ENCODE data around the gene BPIFB2. TPM values are rescaled to one million over a fixed set of nuclear protein-coding genes. Genes with fewer than 3 reads are reported as not detected.
"Not testable (repeated sequence)": the region's sequence is repeated elsewhere in the genome, so short reads cannot be mapped to it uniquely, and the experiment has no call there.

BPIFB2 gene
- total RNA-seq, 1 donor from 2014 or later, result not detected

GRCh38 chr20:32970115-32970972, 37.2 kb upstream of the BPIFB2 start:
- intact Hi-C loops (cut with micrococcal nuclease), result loop anchor here (5.0 kb wide), 1 partner anchor 228 kb away; the partner anchor contains the start of gene COMMD7

- intact Hi-C loops (cut with micrococcal nuclease), result loop anchor here (5.0 kb wide), 1 partner anchor 229 kb away; the partner anchor contains the start of gene COMMD7
Measured at GRCh38 chr20:32970973-32971300, 36.6 kb upstream of the BPIFB2 start.

GRCh38 chr20:32971703-32972161, 35.8 kb upstream of the BPIFB2 start:
- intact Hi-C loops (cut with micrococcal nuclease), result loop anchor here (1.0 to 5.0 kb wide), 2 partner anchors 114 to 229 kb away; partner anchors contain the start of gene COMMD7

- intact Hi-C loops (cut with micrococcal nuclease), result loop anchor here (1.0 to 5.0 kb wide), 2 partner anchors 115 to 230 kb away; partner anchors contain the start of gene COMMD7
Measured at GRCh38 chr20:32972181-32973076, 35.1 kb upstream of the BPIFB2 start.

- intact Hi-C loops (cut with micrococcal nuclease), result loop anchor here (5.0 kb wide), 1 partner anchor 231 kb away; the partner anchor contains the start of gene COMMD7
Measured at GRCh38 chr20:32973077-32973717, 34.3 kb upstream of the BPIFB2 start.

GRCh38 chr20:32974204-32975064, 33.1 kb upstream of the BPIFB2 start:
- intact Hi-C loops (cut with micrococcal nuclease), result loop anchor here (5.0 kb wide), 1 partner anchor 232 kb away; the partner anchor contains the start of gene COMMD7

GRCh38 chr20:32975121-32975520, 32.4 kb upstream of the BPIFB2 start:
- intact Hi-C loops (cut with micrococcal nuclease), result not testable (repeated sequence)

- intact Hi-C loops (cut with micrococcal nuclease), result no loop called here
Measured at GRCh38 chr20:32975698-32976674, 31.5 kb upstream of the BPIFB2 start.

- intact Hi-C loops (cut with micrococcal nuclease), result no loop called here
Measured at GRCh38 chr20:32976746-32977145, 30.8 kb upstream of the BPIFB2 start.

GRCh38 chr20:32977281-32978008, 30.1 kb upstream of the BPIFB2 start:
- intact Hi-C loops (cut with micrococcal nuclease), result no loop called here

- intact Hi-C loops (cut with micrococcal nuclease), result no loop called here
Measured at GRCh38 chr20:32978009-32978335, 29.5 kb upstream of the BPIFB2 start.

GRCh38 chr20:32979201-32979998, 28.1 kb upstream of the BPIFB2 start:
- intact Hi-C loops (cut with micrococcal nuclease), result no loop called here

- intact Hi-C loops (cut with micrococcal nuclease), result no loop called here
Measured at GRCh38 chr20:32980131-32980941, 27.2 kb upstream of the BPIFB2 start.

- intact Hi-C loops (cut with micrococcal nuclease), result no loop called here
Measured at GRCh38 chr20:32980990-32981389, 26.5 kb upstream of the BPIFB2 start.

GRCh38 chr20:32982617-32983458, 24.7 kb upstream of the BPIFB2 start:
- intact Hi-C loops (cut with micrococcal nuclease), result no loop called here
